ENCODE measurements around the gene ZNF324B.
A peak's percentile ranks its signal among the peaks of the same experiment; 100 is the strongest.
"Not testable (repeated sequence)": the region's sequence is repeated elsewhere in the genome, so short reads cannot be mapped to it uniquely, and the experiment has no call there.

The ZNF324B gene

GRCh38 chr19:58480481-58480830 lies 29.0 kb downstream of the ZNF324B start:
- WGBS (ENCODE audit: insufficient coverage, insufficient read length): no CpG with 5 or more reads among the region's 20 CpGs
- DNase-seq (ENCODE audit: low read depth, low spot score): no peak
- Histone ChIP-seq H3K4me3 (ENCODE audit: low read length) (no peak overlapping the region), H3K4me1 (ENCODE audit: control insufficient read depth, insufficient read depth, low read length) (peaks cover 3% of the 10 kb centered on the region; the same call in 1 of the 2 replicates), H3K27ac (ENCODE audit: low read length) (no peak overlapping the region), H3K36me3 (ENCODE audit: control insufficient read depth, insufficient read depth, low read length) (no peaks in the 10 kb centered on the region), H3K9me3 (ENCODE audit: control insufficient read depth, insufficient read depth, low read length) (no peaks in the 10 kb centered on the region), H3K27me3 (ENCODE audit: control insufficient read depth, insufficient read depth, low read length) (no peaks in the 10 kb centered on the region)

- peaks cover 3% of the 10 kb centered on the region; the same call in 1 of the 2 replicates for H3K4me1 ChIP-seq (ENCODE audit: control insufficient read depth, insufficient read depth, low read length)
- WGBS (ENCODE audit: insufficient coverage, insufficient read length): no CpG with 5 or more reads among the region's 2 CpGs
- H3K4me3 ChIP-seq (ENCODE audit: low read length): no peak overlapping the region
- H3K27me3 ChIP-seq (ENCODE audit: control insufficient read depth, insufficient read depth, low read length): no peaks in the 10 kb centered on the region
- no peaks in the 10 kb centered on the region for H3K36me3 ChIP-seq (ENCODE audit: control insufficient read depth, insufficient read depth, low read length)
- no peak overlapping the region for H3K27ac ChIP-seq (ENCODE audit: low read length)
- H3K9me3 ChIP-seq (ENCODE audit: control insufficient read depth, insufficient read depth, low read length): no peaks in the 10 kb centered on the region
- DNase-seq (ENCODE audit: low read depth, low spot score): no peak
Observed at GRCh38 chr19:58480831-58481230, 29.4 kb downstream of the ZNF324B start.

GRCh38 chr19:58482372-58482771 lies 30.9 kb downstream of the ZNF324B start:
- Histone ChIP-seq H3K4me3 (ENCODE audit: low read length) (no peak overlapping the region), H3K27ac (ENCODE audit: low read length) (no peak overlapping the region), H3K36me3 (ENCODE audit: control insufficient read depth, insufficient read depth, low read length) (no peaks in the 10 kb centered on the region), H3K9me3 (ENCODE audit: control insufficient read depth, insufficient read depth, low read length) (no peaks in the 10 kb centered on the region), H3K4me1 (ENCODE audit: control insufficient read depth, insufficient read depth, low read length) (no peaks in the 10 kb centered on the region), H3K27me3 (ENCODE audit: control insufficient read depth, insufficient read depth, low read length) (no peaks in the 10 kb centered on the region)
- no CpG with 5 or more reads among the region's 7 CpGs for WGBS (ENCODE audit: insufficient coverage, insufficient read length)
- no peak for DNase-seq (ENCODE audit: low read depth, low spot score)

GRCh38 chr19:58483776-58484175 lies 32.4 kb downstream of the ZNF324B start:
- Histone ChIP-seq H3K9me3 (ENCODE audit: control insufficient read depth, insufficient read depth, low read length) (no peaks in the 10 kb centered on the region), H3K27ac (ENCODE audit: low read length) (no peak overlapping the region), H3K36me3 (ENCODE audit: control insufficient read depth, insufficient read depth, low read length) (no peaks in the 10 kb centered on the region), H3K27me3 (ENCODE audit: control insufficient read depth, insufficient read depth, low read length) (no peaks in the 10 kb centered on the region), H3K4me1 (ENCODE audit: control insufficient read depth, insufficient read depth, low read length) (no peaks in the 10 kb centered on the region), H3K4me3 (ENCODE audit: low read length) (no peak overlapping the region)
- DNase-seq (ENCODE audit: low read depth, low spot score): no peak
- no CpG with 5 or more reads among the region's 2 CpGs for WGBS (ENCODE audit: insufficient coverage, insufficient read length)

GRCh38 chr19:58484349-58484748 lies 32.9 kb downstream of the ZNF324B start:
- not testable (repeated sequence) for H3K9me3 ChIP-seq (ENCODE audit: control insufficient read depth, insufficient read depth, low read length); H3K27me3 ChIP-seq (ENCODE audit: control insufficient read depth, insufficient read depth, low read length); H3K4me1 ChIP-seq (ENCODE audit: control insufficient read depth, insufficient read depth, low read length); DNase-seq (ENCODE audit: low read depth, low spot score); H3K27ac ChIP-seq (ENCODE audit: low read length); H3K36me3 ChIP-seq (ENCODE audit: control insufficient read depth, insufficient read depth, low read length); H3K4me3 ChIP-seq (ENCODE audit: low read length)
- WGBS (ENCODE audit: insufficient coverage, insufficient read length): 100% methylated on average over 1 of the region's 5 CpGs

GRCh38 chr19:58491393-58491792 lies 40.0 kb downstream of the ZNF324B start:
- no peaks in the 10 kb centered on the region for H3K9me3 ChIP-seq (ENCODE audit: control insufficient read depth, insufficient read depth, low read length)
- no peaks in the 10 kb centered on the region for H3K36me3 ChIP-seq (ENCODE audit: control insufficient read depth, insufficient read depth, low read length)
- DNase-seq (ENCODE audit: low read depth, low spot score): no peak
- H3K4me3 ChIP-seq (ENCODE audit: low read length): no peak overlapping the region
- WGBS (ENCODE audit: insufficient coverage, insufficient read length): no CpG with 5 or more reads among the region's 5 CpGs
- H3K4me1 ChIP-seq (ENCODE audit: control insufficient read depth, insufficient read depth, low read length): no peaks in the 10 kb centered on the region
- no peak overlapping the region for H3K27ac ChIP-seq (ENCODE audit: low read length)
- no peaks in the 10 kb centered on the region for H3K27me3 ChIP-seq (ENCODE audit: control insufficient read depth, insufficient read depth, low read length)

GRCh38 chr19:58492265-58492664 lies 40.8 kb downstream of the ZNF324B start:
- H3K4me1 ChIP-seq (ENCODE audit: control insufficient read depth, insufficient read depth, low read length): no peaks in the 10 kb centered on the region
- no peaks in the 10 kb centered on the region for H3K9me3 ChIP-seq (ENCODE audit: control insufficient read depth, insufficient read depth, low read length)
- no peaks in the 10 kb centered on the region for H3K27me3 ChIP-seq (ENCODE audit: control insufficient read depth, insufficient read depth, low read length)
- H3K27ac ChIP-seq (ENCODE audit: low read length): no peak overlapping the region
- no peak for DNase-seq (ENCODE audit: low read depth, low spot score)
- H3K36me3 ChIP-seq (ENCODE audit: control insufficient read depth, insufficient read depth, low read length): no peaks in the 10 kb centered on the region
- no peak overlapping the region for H3K4me3 ChIP-seq (ENCODE audit: low read length)
- no CpG with 5 or more reads among the region's 14 CpGs for WGBS (ENCODE audit: insufficient coverage, insufficient read length)

- Histone ChIP-seq H3K36me3 (ENCODE audit: control insufficient read depth, insufficient read depth, low read length) (no peaks in the 10 kb centered on the region), H3K27me3 (ENCODE audit: control insufficient read depth, insufficient read depth, low read length) (no peaks in the 10 kb centered on the region), H3K4me1 (ENCODE audit: control insufficient read depth, insufficient read depth, low read length) (peaks cover 4% of the 10 kb centered on the region; the same call in 1 of the 2 replicates), H3K27ac (ENCODE audit: low read length) (no peak overlapping the region), H3K4me3 (ENCODE audit: low read length) (no peak overlapping the region), H3K9me3 (ENCODE audit: control insufficient read depth, insufficient read depth, low read length) (no peaks in the 10 kb centered on the region)
- WGBS (ENCODE audit: insufficient coverage, insufficient read length): no CpG with 5 or more reads among the region's 8 CpGs
- DNase-seq (ENCODE audit: low read depth, low spot score): no peak
Observed at GRCh38 chr19:58497634-58498170, 46.3 kb downstream of the ZNF324B start.

GRCh38 chr19:58498316-58499020 lies 47.0 kb downstream of the ZNF324B start:
- no peak for DNase-seq (ENCODE audit: low read depth, low spot score)
- WGBS (ENCODE audit: insufficient coverage, insufficient read length): no CpG with 5 or more reads among the region's 22 CpGs
- Histone ChIP-seq H3K4me1 (ENCODE audit: control insufficient read depth, insufficient read depth, low read length) (peaks cover 4% of the 10 kb centered on the region; the same call in 1 of the 2 replicates), H3K36me3 (ENCODE audit: control insufficient read depth, insufficient read depth, low read length) (no peaks in the 10 kb centered on the region), H3K27ac (ENCODE audit: low read length) (no peak overlapping the region), H3K9me3 (ENCODE audit: control insufficient read depth, insufficient read depth, low read length) (no peaks in the 10 kb centered on the region), H3K27me3 (ENCODE audit: control insufficient read depth, insufficient read depth, low read length) (no peaks in the 10 kb centered on the region), H3K4me3 (ENCODE audit: low read length) (peak overlapping the region; percentile 82)

- Histone ChIP-seq H3K4me1 (ENCODE audit: control insufficient read depth, insufficient read depth, low read length) (peaks cover 4% of the 10 kb centered on the region; the same call in 1 of the 2 replicates), H3K27me3 (ENCODE audit: control insufficient read depth, insufficient read depth, low read length) (no peaks in the 10 kb centered on the region), H3K9me3 (ENCODE audit: control insufficient read depth, insufficient read depth, low read length) (no peaks in the 10 kb centered on the region), H3K27ac (ENCODE audit: low read length) (no peak overlapping the region), H3K36me3 (ENCODE audit: control insufficient read depth, insufficient read depth, low read length) (no peaks in the 10 kb centered on the region), H3K4me3 (ENCODE audit: low read length) (peak overlapping the region; percentile 82)
- peak; percentile 88 for DNase-seq (ENCODE audit: low read depth, low spot score)
- no CpG with 5 or more reads among the region's 60 CpGs for WGBS (ENCODE audit: insufficient coverage, insufficient read length)
Observed at GRCh38 chr19:58499021-58499927, 47.9 kb downstream of the ZNF324B start.

All from iPS DF 6.9 (cell line).